ENCODE results near the gene SSX2IP.
"Not testable (repeated sequence)": the region's sequence is repeated elsewhere in the genome, so short reads cannot be mapped to it uniquely, and the experiment has no call there.

Gene SSX2IP

GRCh38 chr1:84674705-84675104 is 15.6 kb downstream of the SSX2IP start:
- DNase-seq = no peak

GRCh38 chr1:84674021-84674420 is 16.2 kb downstream of the SSX2IP start:
- DNase-seq = no peak

- DNase-seq = no peak
These were observed 18.0 kb downstream of the SSX2IP start for GRCh38 chr1:84672080-84672854.

- no peak for DNase-seq
These were observed 20.4 kb downstream of the SSX2IP start for GRCh38 chr1:84669831-84670230.

- no peak for DNase-seq
These were observed 22.1 kb downstream of the SSX2IP start for GRCh38 chr1:84668185-84668584.

- DNase-seq = no peak
These were observed 24.5 kb downstream of the SSX2IP start for GRCh38 chr1:84665703-84666317.

GRCh38 chr1:84653130-84653677 is 37.1 kb downstream of the SSX2IP start:
- DNase-seq = no peak

- no peak for DNase-seq
These were observed 45.8 kb downstream of the SSX2IP start for GRCh38 chr1:84644472-84644871.

GRCh38 chr1:84643183-84643582 is 47.1 kb downstream of the SSX2IP start:
- DNase-seq = no peak

- DNase-seq = no peak
These were observed 47.5 kb downstream of the SSX2IP start for GRCh38 chr1:84642774-84643173.

- not testable (repeated sequence) for DNase-seq
These were observed 50.5 kb downstream of the SSX2IP start for GRCh38 chr1:84639731-84640130.

GRCh38 chr1:84635429-84635828 is 54.8 kb downstream of the SSX2IP start:
- no peak for DNase-seq

GRCh38 chr1:84634536-84635205 is 55.6 kb downstream of the SSX2IP start:
- no peak for DNase-seq

- no peak for DNase-seq
These were observed 57.4 kb downstream of the SSX2IP start for GRCh38 chr1:84632673-84633434.

GRCh38 chr1:84632137-84632536 is 58.1 kb downstream of the SSX2IP start:
- DNase-seq = no peak

GRCh38 chr1:84624876-84625275 is 65.4 kb downstream of the SSX2IP start:
- no peak for DNase-seq

GRCh38 chr1:84621553-84621952 is 68.7 kb downstream of the SSX2IP start:
- DNase-seq = no peak

GRCh38 chr1:84620720-84621313 is 69.4 kb downstream of the SSX2IP start:
- DNase-seq = peak; percentile 77 to 87

GRCh38 chr1:84619383-84620102 is 70.7 kb downstream of the SSX2IP start:
- DNase-seq = peak; percentile 40 to 48

GRCh38 chr1:84617349-84617748 is 72.9 kb downstream of the SSX2IP start:
- no peak for DNase-seq

GRCh38 chr1:84615790-84616189 is 74.5 kb downstream of the SSX2IP start:
- no peak for DNase-seq

- DNase-seq = no peak
These were observed 76.4 kb downstream of the SSX2IP start for GRCh38 chr1:84613887-84614286.
